GM10248 (cell line): ENCODE data around the gene SMURF1.

Experiments
- CTCF ChIA-PET: fragments of 300-600 bp; sonication (Branson Sonifier 250); formaldehyde crosslinking; extraction: SDS; loops from one replicate; lab custom pipeline; 2021; ENCODE audit warnings: antibody characterized with exemption; lab: Yijun Ruan, JAX
- POLR2A ChIA-PET: fragments of 350-650 bp; sonication (Branson Sonifier 250); formaldehyde crosslinking; extraction: SDS; loops from one replicate; lab custom pipeline; 2020; ENCODE audit warnings: antibody characterized with exemption; lab: Yijun Ruan, JAX
- DNase-seq: peaks from one replicate; pipeline ENCODE4 v3.0.0; 2012; ENCODE audit errors: extremely low spot score
- CTCF ChIP-seq: IDR thresholded peaks from 2 replicates; pipeline ENCODE4 v1.5.1; 2012; ENCODE audit warnings: mild to moderate bottlenecking, low read depth; ENCODE audit errors: extremely low read depth, missing control alignments, control extremely low read depth

SMURF1 gene

GRCh38 chr7:99129536-99129935 is 14.4 kb downstream of the SMURF1 start:
- ChIA-PET POLR2A (interaction anchor here (0.5 kb wide), 1 partner anchor 29 kb away, joined by 4 read pairs; no protein-coding TSS in a partner anchor), CTCF (interaction anchor here (1.6 kb wide), 1 partner anchor 8 kb away, joined by 8 read pairs; no protein-coding TSS in a partner anchor)
- TF ChIP-seq CTCF: no peak
- DNase-seq: no peak

- ChIA-PET CTCF (interaction anchor here (1.6 kb wide), 1 partner anchor 8 kb away, joined by 8 read pairs; no protein-coding TSS in a partner anchor), POLR2A (interaction anchor here (0.5 kb wide), 1 partner anchor 29 kb away, joined by 4 read pairs; no protein-coding TSS in a partner anchor)
- no peak for DNase-seq
- no peak for TF ChIP-seq CTCF
Observed at GRCh38 chr7:99129001-99129400, 14.9 kb downstream of the SMURF1 start.

GRCh38 chr7:99128076-99128950 is 15.6 kb downstream of the SMURF1 start:
- CTCF ChIA-PET: no interaction called here
- no peak for DNase-seq

GRCh38 chr7:99127636-99128035 is 16.3 kb downstream of the SMURF1 start:
- ChIA-PET CTCF (interaction anchor here (1.5 kb wide), 1 partner anchor 9 kb away, joined by 3 read pairs; no protein-coding TSS in a partner anchor), POLR2A (no interaction called here)
- no peak for DNase-seq
- TF ChIP-seq CTCF: no peak

More at GRCh38 chr7:99128076-99128950, 15.6 kb downstream of the SMURF1 start:
- POLR2A ChIA-PET: no interaction called here
- TF ChIP-seq CTCF: no peak

GRCh38 chr7:99126921-99127553 is 16.9 kb downstream of the SMURF1 start:
- ChIA-PET POLR2A (interaction anchor here (0.6 kb wide), 1 partner anchor 335 kb away, joined by 3 read pairs; no protein-coding TSS in a partner anchor), CTCF (interaction anchor here (1.5 kb wide), 1 partner anchor 10 kb away, joined by 3 read pairs; no protein-coding TSS in a partner anchor)
- TF ChIP-seq CTCF: no peak
- DNase-seq: no peak

- TF ChIP-seq CTCF: no peak
- DNase-seq: no peak
- POLR2A ChIA-PET: no interaction called here
- CTCF ChIA-PET: no interaction called here
Observed at GRCh38 chr7:99125505-99125865, 18.4 kb downstream of the SMURF1 start.
